ENCODE results near the gene HDAC11. TPM values are rescaled to one million over a fixed set of nuclear protein-coding genes. Genes with fewer than 3 reads are reported as not detected.

HDAC11 gene
- total and polyA plus RNA-seq, 2 of the 4 experiments (the other 2 are of a cell fraction) = 9.1 to 11.4 TPM

DNA sequence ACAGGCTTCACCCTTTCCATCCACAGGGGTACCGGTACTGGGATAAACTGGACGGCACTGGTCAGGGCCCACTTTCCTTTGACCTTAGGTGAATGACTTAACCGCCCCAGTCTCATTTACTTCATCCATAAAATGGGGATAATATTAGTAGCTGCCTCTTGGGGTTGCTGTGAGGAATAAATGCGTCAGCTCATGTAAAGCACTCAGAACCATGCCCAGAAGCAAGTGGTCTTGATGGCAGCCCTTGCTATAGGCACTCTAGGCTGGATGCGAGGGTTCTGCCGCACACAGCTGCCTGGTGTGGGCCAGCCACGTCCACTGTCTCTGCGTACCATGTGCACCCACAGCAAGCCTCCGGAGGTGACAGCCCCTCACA is 36.6 kb downstream of the HDAC11 start (continued):
- TF ChIP-seq, protein P1, sequence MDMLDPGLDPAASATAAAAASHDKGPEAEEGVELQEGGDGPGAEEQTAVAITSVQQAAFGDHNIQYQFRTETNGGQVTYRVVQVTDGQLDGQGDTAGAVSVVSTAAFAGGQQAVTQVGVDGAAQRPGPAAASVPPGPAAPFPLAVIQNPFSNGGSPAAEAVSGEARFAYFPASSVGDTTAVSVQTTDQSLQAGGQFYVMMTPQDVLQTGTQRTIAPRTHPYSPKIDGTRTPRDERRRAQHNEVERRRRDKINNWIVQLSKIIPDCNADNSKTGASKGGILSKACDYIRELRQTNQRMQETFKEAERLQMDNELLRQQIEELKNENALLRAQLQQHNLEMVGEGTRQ (IDR thresholded peaks at IDR 0.05; ENCODE audit: low read depth, low read length) = no peak
- TF ChIP-seq CEBPB (IDR thresholded peaks at IDR 0.05; ENCODE audit: low read depth, low read length) = no peak

GRCh38 chr3:13517253-13517977 is 37.3 kb downstream of the HDAC11 start:
- H4K5ac ChIP-seq (ENCODE audit: low read depth, low read length) = no peak overlapping the region
- ATAC-seq (ENCODE audit: low read depth) (no peak), DNase-seq (no peak)
- H2AK5ac ChIP-seq (ENCODE audit: low read depth, low read length) = no peak overlapping the region
- no peak overlapping the region for H3K23ac ChIP-seq (ENCODE audit: low read depth, low read length)
- 83% methylated on average over 5 of the region's 18 CpGs; no CpG with 5 or more reads in 1 of the 2 experiments for WGBS, 2 experiments (ENCODE audit: extremely low coverage in 2 of 2, insufficient read length in 1 of 2)
- H3K18ac ChIP-seq (ENCODE audit: low read depth, low read length) = no peak overlapping the region
- H3K9me1 ChIP-seq (ENCODE audit: insufficient read depth, low read length) = no peaks in the 10 kb centered on the region
- TF ChIP-seq NFE2L2 (IDR thresholded peaks at IDR 0.05; ENCODE audit: low read depth, low read length) (no peak), RCOR1 (IDR thresholded peaks at IDR 0.05; ENCODE audit: insufficient replicate concordance, low read length) (no peak), POLR2A (IDR thresholded peaks at IDR 0.05; ENCODE audit: low read depth, low read length) (no peak), MXI1 (IDR thresholded peaks at IDR 0.05; ENCODE audit: borderline replicate concordance, low read depth, low read length) (no peak)
- no peak overlapping the region for H3K56ac ChIP-seq (ENCODE audit: extremely low read depth, insufficient read depth, low read length)
- no peak overlapping the region for H2AFZ ChIP-seq (replicated peaks; ENCODE audit: low read length, poor library complexity)
- no peak overlapping the region for H3K14ac ChIP-seq (replicated peaks; ENCODE audit: low read depth, low read length)
- H4K91ac ChIP-seq (ENCODE audit: insufficient read depth, low read depth, low read length) = no peak overlapping the region
- H3K4me2 ChIP-seq (ENCODE audit: low read depth, low read length) = no peak overlapping the region
- no peak overlapping the region for H2BK5ac ChIP-seq (ENCODE audit: low read depth, low read length, poor library complexity, severe bottlenecking)
- BruUV-seq (replicated peaks) = no TSS peak
- dilution Hi-C loops (cut with HindIII; ENCODE audit: low sequenced_read_pairs, unreplicated experiment) = no loop called here
- H2BK120ac ChIP-seq (ENCODE audit: low read depth, low read length) = no peak overlapping the region
- H3K9me3 ChIP-seq (ENCODE audit: control insufficient read depth, insufficient read depth, low read length) = no peaks in the 10 kb centered on the region
- H4K8ac ChIP-seq (ENCODE audit: low read depth in 2 of 2, low read length in 2 of 2) = no peak overlapping the region
- ChIA-PET CTCF (no interaction called here), POLR2A (ENCODE audit: unreplicated experiment) (no interaction called here)
- H3K9ac ChIP-seq (ENCODE audit: low read depth, low read length) = no peak overlapping the region
- no peaks in the 10 kb centered on the region for H3K36me3 ChIP-seq (ENCODE audit: control insufficient read depth, insufficient read depth, low read length)
- 0 out of 2 replicates have a peak, but pooled peaks cover 2% of the 10 kb centered on the region for H3K27me3 ChIP-seq (ENCODE audit: control insufficient read depth, insufficient read depth, low read length)
- H4K20me1 ChIP-seq (ENCODE audit: insufficient read depth, low read length) = no peaks in the 10 kb centered on the region
- H2AK9ac ChIP-seq (replicated peaks; ENCODE audit: low read depth, low read length, poor library complexity) = no peak overlapping the region
- no peaks in the 10 kb centered on the region for H3K4me1 ChIP-seq (ENCODE audit: control insufficient read depth, insufficient read depth, low read length)
- H2BK15ac ChIP-seq (ENCODE audit: low read depth, low read length) = no peak overlapping the region
- H3K79me1 ChIP-seq (ENCODE audit: low read depth in 1 of 2, low read length in 2 of 2) = no peaks in the 10 kb centered on the region
- intact Hi-C loops (cut with micrococcal nuclease) = no loop called here
- H3K4me3 ChIP-seq (ENCODE audit: insufficient read depth, low read depth, low read length) = no peak overlapping the region
- in situ Hi-C loops (cut with MboI; ENCODE audit: low sequenced_read_pairs) = no loop called here
- H3K27ac ChIP-seq (ENCODE audit: insufficient read depth, low read length) = no peak overlapping the region
- no peak overlapping the region for H2BK20ac ChIP-seq (ENCODE audit: low read depth, low read length)
- no peak overlapping the region; the same call in 1 of the 2 replicates for H3K4ac ChIP-seq (ENCODE audit: low read depth, low read length)

Data from IMR-90 (cell line).